ENCODE data around the gene DAP3.

The DAP3 gene

DNA sequence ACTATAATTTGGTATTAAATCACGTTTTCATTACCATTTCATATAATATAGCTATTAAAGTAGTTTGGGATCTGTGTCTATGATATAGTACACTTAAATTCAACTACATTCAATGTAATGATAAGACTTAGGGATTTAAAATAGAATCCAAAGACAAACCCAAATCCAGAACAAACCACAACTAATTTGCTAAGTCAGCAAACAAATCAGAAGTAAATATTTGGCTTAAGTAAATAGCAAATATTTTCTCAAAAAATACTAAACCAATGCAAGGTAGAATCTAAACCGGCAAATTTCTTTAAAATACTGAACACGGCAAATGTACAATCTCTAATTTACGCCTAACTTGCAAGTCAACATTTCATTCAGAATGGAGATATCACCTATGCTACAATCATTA, 17.1 kb upstream of the DAP3 start:
- ChIA-PET POLR2A (no interaction called here), CTCF (no interaction called here)
- Histone ChIP-seq H3K36me3 (ENCODE audit: control insufficient read depth in 2 of 2, insufficient read depth in 1 of 2, low read length in 2 of 2) (peaks cover 70 to 93% of the 10 kb centered on the region in 2 experiments), H3K4me3 (ENCODE audit: low read depth, low read length) (no peak overlapping the region), H3K9me3 (ENCODE audit: control insufficient read depth, insufficient read depth, low read depth, low read length) (no peaks in the 10 kb centered on the region), H3K4me1 (ENCODE audit: control insufficient read depth, insufficient read depth, low read length) (no peaks in the 10 kb centered on the region), H3K27ac (ENCODE audit: extremely low read depth, low read depth, low read length) (no peak overlapping the region)
- TF ChIP-seq ZNF510 (tag by site-specific recombination; IDR thresholded peaks at IDR 0.05; ENCODE audit: insufficient replicate concordance) (no peak), ZNF311 (tag by site-specific recombination; IDR thresholded peaks at IDR 0.05; ENCODE audit: borderline replicate concordance) (no peak), ZNF24 (tag by site-specific recombination; IDR thresholded peaks at IDR 0.05) (no peak), SP3 (tag by site-specific recombination; IDR thresholded peaks at IDR 0.05) (no peak), ZSCAN16 (tag by site-specific recombination; IDR thresholded peaks at IDR 0.05) (no peak), ZNF10 (tag by site-specific recombination; IDR thresholded peaks at IDR 0.05) (no peak), ZNF660 (tag by site-specific recombination; IDR thresholded peaks at IDR 0.05) (no peak), ZSCAN23 (tag by site-specific recombination; IDR thresholded peaks at IDR 0.05) (no peak)

DNA sequence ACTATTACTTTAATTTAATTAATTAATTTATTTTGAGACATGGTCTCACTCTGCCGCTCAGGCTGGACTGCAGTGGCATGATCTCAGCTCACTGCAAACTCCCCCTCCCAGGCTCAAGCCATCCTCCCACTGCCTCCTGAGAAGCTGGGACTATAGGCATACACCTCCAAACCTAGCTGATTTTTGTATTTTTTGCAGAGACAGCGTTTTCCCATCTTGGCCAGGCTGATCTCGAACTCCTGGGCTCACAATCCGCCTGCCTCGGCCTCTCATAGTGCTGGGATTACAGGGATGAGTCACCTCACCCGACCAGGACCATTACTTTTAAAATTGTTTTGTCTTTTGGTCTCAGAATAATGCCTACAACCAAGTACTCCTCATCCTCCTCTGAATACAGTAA, 15.9 kb upstream of the DAP3 start:
- H3K9me3 ChIP-seq (ENCODE audit: control insufficient read depth, insufficient read depth, low read depth, low read length), result no peaks in the 10 kb centered on the region
- CTCF ChIA-PET, result no interaction called here
- H3K4me1 ChIP-seq (ENCODE audit: control insufficient read depth, insufficient read depth, low read length), result no peaks in the 10 kb centered on the region
- peaks cover 59 to 95% of the 10 kb centered on the region in 2 experiments for H3K36me3 ChIP-seq (ENCODE audit: control insufficient read depth in 2 of 2, insufficient read depth in 1 of 2, low read length in 2 of 2)
- no peak overlapping the region for H3K27ac ChIP-seq (ENCODE audit: extremely low read depth, low read depth, low read length)
- no peak overlapping the region for H3K4me3 ChIP-seq (ENCODE audit: low read depth, low read length)
- TF ChIP-seq ZNF274 (IDR thresholded peaks at IDR 0.05; ENCODE audit: low read length) (no peak), ZNF274 (tag by site-specific recombination; IDR thresholded peaks at IDR 0.05; ENCODE audit: borderline replicate concordance) (no peak), ZNF24 (tag by site-specific recombination; IDR thresholded peaks at IDR 0.05) (no peak), ZNF514 (tag by site-specific recombination; IDR thresholded peaks at IDR 0.05) (no peak), ZNF433 (tag by site-specific recombination; IDR thresholded peaks at IDR 0.05; ENCODE audit: low read depth) (no peak), ZNF585B (tag by site-specific recombination; IDR thresholded peaks at IDR 0.05) (no peak), ZNF10 (tag by site-specific recombination; IDR thresholded peaks at IDR 0.05) (no peak), BCL11A (tag by site-specific recombination; IDR thresholded peaks at IDR 0.05; ENCODE audit: low read depth) (no peak), ZNF768 (tag by site-specific recombination; IDR thresholded peaks at IDR 0.05) (no peak), BCL11B (tag by site-specific recombination; IDR thresholded peaks at IDR 0.05; ENCODE audit: low read depth) (no peak), ZNF610 (tag by site-specific recombination; IDR thresholded peaks at IDR 0.05; ENCODE audit: borderline replicate concordance) (no peak), TCF7L2 (IDR thresholded peaks at IDR 0.05; ENCODE audit: borderline replicate concordance, low read depth, low read length) (no peak), ZBTB8A (tag by site-specific recombination; IDR thresholded peaks at IDR 0.05) (no peak), ZNF544 (tag by site-specific recombination; IDR thresholded peaks at IDR 0.05) (no peak), ZNF623 (tag by site-specific recombination; IDR thresholded peaks at IDR 0.05) (no peak), ZNF211 (tag by site-specific recombination; IDR thresholded peaks at IDR 0.05; ENCODE audit: low read depth) (no peak), ZNF26 (tag by site-specific recombination; IDR thresholded peaks at IDR 0.05) (no peak), ZNF776 (tag by site-specific recombination; IDR thresholded peaks at IDR 0.05; ENCODE audit: borderline replicate concordance) (no peak)
- TF ChIP-seq, protein P1, sequence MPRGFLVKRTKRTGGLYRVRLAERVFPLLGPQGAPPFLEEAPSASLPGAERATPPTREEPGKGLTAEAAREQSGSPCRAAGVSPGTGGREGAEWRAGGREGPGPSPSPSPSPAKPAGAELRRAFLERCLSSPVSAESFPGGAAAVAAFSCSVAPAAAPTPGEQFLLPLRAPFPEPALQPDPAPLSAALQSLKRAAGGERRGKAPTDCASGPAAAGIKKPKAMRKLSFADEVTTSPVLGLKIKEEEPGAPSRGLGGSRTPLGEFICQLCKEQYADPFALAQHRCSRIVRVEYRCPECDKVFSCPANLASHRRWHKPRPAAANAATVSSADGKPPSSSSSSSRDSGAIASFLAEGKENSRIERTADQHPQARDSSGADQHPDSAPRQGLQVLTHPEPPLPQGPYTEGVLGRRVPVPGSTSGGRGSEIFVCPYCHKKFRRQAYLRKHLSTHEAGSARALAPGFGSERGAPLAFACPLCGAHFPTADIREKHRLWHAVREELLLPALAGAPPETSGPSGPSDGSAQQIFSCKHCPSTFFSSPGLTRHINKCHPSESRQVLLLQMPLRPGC (tag by site-specific recombination; IDR thresholded peaks at IDR 0.05), result no peak
- POLR2A ChIA-PET, result no interaction called here
